H9 (cell line): ENCODE data around the gene SLC35B2. TPM values are rescaled to one million over a fixed set of nuclear protein-coding genes. Genes with fewer than 3 reads are reported as not detected.

ENCODE experiments used
- DNase-seq: peaks from one replicate; pipeline ENCODE4 v3.0.0-alpha.2; 2017
- H2AFZ ChIP-seq: one replicate; pipeline ENCODE4 v1.6.1; 2013; ENCODE audit warnings: mild to moderate bottlenecking, low read length, control low read depth, moderate library complexity
- H2AK5ac ChIP-seq: 2 replicates; pipeline ENCODE4 v1.6.1; 2013; ENCODE audit warnings: low read length, control low read depth, mixed read lengths; ENCODE audit not compliant: insufficient read length
- H2BK120ac ChIP-seq: one replicate; pipeline ENCODE4 v1.6.1; 2013; ENCODE audit warnings: low read depth, mild to moderate bottlenecking, low read length, control low read depth, inconsistent platforms; ENCODE audit not compliant: poor library complexity, severe bottlenecking
- H2BK12ac ChIP-seq: 2 replicates; pipeline ENCODE4 v1.6.1; 2013; ENCODE audit warnings: low read length, control low read depth, mixed read lengths, low read depth; ENCODE audit not compliant: insufficient read length
- H2BK15ac ChIP-seq: 2 replicates; pipeline ENCODE4 v1.6.1; 2013; ENCODE audit warnings: low read depth, low read length, control low read depth
- H2BK20ac ChIP-seq: one replicate; pipeline ENCODE4 v1.6.1; 2013; ENCODE audit warnings: low read depth, mild to moderate bottlenecking, low read length, control low read depth, inconsistent platforms; ENCODE audit not compliant: poor library complexity, severe bottlenecking
- H2BK5ac ChIP-seq: 2 replicates; pipeline ENCODE4 v1.6.1; 2013; ENCODE audit warnings: low read length, control low read depth, mixed read lengths; ENCODE audit not compliant: insufficient read length
- H3K14ac ChIP-seq: 2 replicates; pipeline ENCODE4 v1.6.1; 2013; ENCODE audit warnings: low read length, control low read depth; ENCODE audit not compliant: insufficient read depth
- H3K18ac ChIP-seq: 2 replicates; pipeline ENCODE4 v1.6.1; 2013; ENCODE audit warnings: low read depth, mild to moderate bottlenecking, mixed read lengths, low read length, control low read depth; ENCODE audit not compliant: insufficient read length
- H3K23ac ChIP-seq: 2 replicates; pipeline ENCODE4 v1.6.1; 2013; ENCODE audit warnings: low read length, control low read depth, mixed read lengths, low read depth; ENCODE audit not compliant: insufficient read length
- H3K23me2 ChIP-seq: 2 replicates; pipeline ENCODE4 v1.6.1; 2013; ENCODE audit warnings: low read depth, mild to moderate bottlenecking, mixed read lengths, low read length, control low read depth; ENCODE audit not compliant: insufficient read length, poor library complexity, severe bottlenecking
- H3K27ac ChIP-seq: 2 replicates; pipeline ENCODE4 v1.5.1; 2013; ENCODE audit warnings: low read length, control low read depth, mixed read lengths, low read depth; ENCODE audit not compliant: insufficient read length
- H3K27me3 ChIP-seq: 2 replicates; pipeline ENCODE4 v1.6.1; 2013; ENCODE audit warnings: low read length, control low read depth, inconsistent platforms; ENCODE audit not compliant: insufficient read depth
- H3K4ac ChIP-seq: 2 replicates; pipeline ENCODE4 v1.6.1; 2013; ENCODE audit warnings: low read depth, mild to moderate bottlenecking, control low read depth, inconsistent platforms, low read length, moderate library complexity
- H3K4me1 ChIP-seq: 2 replicates; pipeline ENCODE4 v1.6.1; 2013; ENCODE audit warnings: low read length, control low read depth, inconsistent platforms; ENCODE audit not compliant: insufficient read depth
- H3K4me2 ChIP-seq: 2 replicates; pipeline ENCODE4 v1.6.1; 2013; ENCODE audit warnings: low read length, control low read depth, mixed read lengths; ENCODE audit not compliant: insufficient read length, insufficient read depth
- H3K56ac ChIP-seq: 2 replicates; pipeline ENCODE4 v1.6.1; 2013; ENCODE audit warnings: low read depth, mild to moderate bottlenecking, mixed read lengths, low read length, control low read depth; ENCODE audit not compliant: insufficient read length
- H3K79me1 ChIP-seq: 2 replicates; pipeline ENCODE4 v1.6.1; 2013; ENCODE audit warnings: low read depth, mild to moderate bottlenecking, moderate library complexity, low read length, control low read depth, inconsistent platforms; ENCODE audit not compliant: insufficient read depth, poor library complexity, severe bottlenecking
- H3K79me2 ChIP-seq: 2 replicates; pipeline ENCODE4 v1.6.1; 2013; ENCODE audit warnings: low read length, control low read depth, inconsistent platforms; ENCODE audit not compliant: insufficient read depth
- H3K9ac ChIP-seq: 2 replicates; pipeline ENCODE4 v1.6.1; 2013; ENCODE audit warnings: low read length, control low read depth, mixed read lengths; ENCODE audit not compliant: insufficient read length; ENCODE audit errors: extremely low read depth
- H3K9me3 ChIP-seq: one replicate; pipeline ENCODE4 v1.6.1; 2013; ENCODE audit warnings: low read depth, low read length, inconsistent platforms; ENCODE audit not compliant: control insufficient read depth
- H3T11ph ChIP-seq: one replicate; pipeline ENCODE4 v1.6.1; 2013; ENCODE audit warnings: mild to moderate bottlenecking, low read length, control low read depth, inconsistent platforms
- H4K20me1 ChIP-seq: one replicate; pipeline ENCODE4 v1.6.1; 2013; ENCODE audit not compliant: control insufficient read depth, insufficient read length, insufficient read depth
- H4K5ac ChIP-seq: 2 replicates; pipeline ENCODE4 v1.6.1; 2013; ENCODE audit warnings: low read depth, mild to moderate bottlenecking, mixed read lengths, low read length, control low read depth; ENCODE audit not compliant: insufficient read length
- H4K8ac ChIP-seq: replicated peaks from 2 replicates; pipeline ENCODE4 v1.6.1; 2013; ENCODE audit warnings: low read length, control low read depth, mixed read lengths, low read depth; ENCODE audit not compliant: insufficient read length
- H4K91ac ChIP-seq: 2 replicates; pipeline ENCODE4 v1.6.1; 2013; ENCODE audit warnings: low read depth, mild to moderate bottlenecking, moderate library complexity, mixed read lengths, low read length, control low read depth; ENCODE audit not compliant: insufficient read length
- H3K27ac Mint-ChIP-seq, 3 experiments: 2 replicates in 2 of 3; 3 replicates in 1 of 3; pipeline ENCODE4 v1.8.0; 2020 to 2021; ENCODE audit warnings: mixed read lengths in 3 of 3, mild to moderate bottlenecking in 1 of 3, moderate library complexity in 1 of 3
- H3K27me3 Mint-ChIP-seq: 2 replicates; pipeline ENCODE4 v1.8.0; 2021; ENCODE audit warnings: low read depth, mild to moderate bottlenecking, moderate library complexity, mixed read lengths
- H3K36me3 Mint-ChIP-seq, 3 experiments: 2 replicates in 2 of 3; 3 replicates in 1 of 3; pipeline ENCODE4 v1.8.0; 2020 to 2021; ENCODE audit warnings: low read depth in 3 of 3, mixed read lengths in 3 of 3; ENCODE audit not compliant: insufficient read depth in 1 of 3
- H3K4me1 Mint-ChIP-seq, 2 experiments: 2 replicates each; pipeline ENCODE4 v1.8.0; 2020; ENCODE audit warnings: mixed read lengths in 2 of 2
- H3K4me3 Mint-ChIP-seq, 2 experiments: 2 replicates in 1 of 2; 3 replicates in 1 of 2; pipeline ENCODE4 v1.8.0; 2020 to 2021; ENCODE audit warnings: mild to moderate bottlenecking in 2 of 2, mixed read lengths in 2 of 2, moderate library complexity in 1 of 2
- H3K9me3 Mint-ChIP-seq, 2 experiments: 2 replicates in 1 of 2; 3 replicates in 1 of 2; pipeline ENCODE4 v1.8.0; 2020; ENCODE audit warnings: mild to moderate bottlenecking in 2 of 2, mixed read lengths in 2 of 2, moderate library complexity in 1 of 2
- WGBS: extraction: QIAGEN DNeasy Blood & Tissue Kit; methylation state at CpG from one replicate; pipeline ENCODE4 v1.1.7; 2013; ENCODE audit warnings: missing lambda C conversion rate, low lambda C conversion rate, mixed read lengths; ENCODE audit not compliant: insufficient read length; ENCODE audit errors: extremely low coverage; 5-methylcytosine and 5-hydroxymethylcytosine counted together
- total RNA-seq: library from RNA; stranded (reverse); gene quantifications from 2 replicates; pipeline ENCODE4 v1.2.1, GENCODE V29; 2021
- TF ChIP-seq, protein P1 (sequence below): fragments of 200-600 bp; sonication (generic); conservative IDR thresholded peaks from 3 replicates; pipeline ENCODE4 v1.8.0; 2021; ENCODE audit warnings: antibody characterized with exemption, mild to moderate bottlenecking

SLC35B2 gene
- total RNA-seq, 1 experiment from 2014 or later = 34.5 TPM

DNA sequence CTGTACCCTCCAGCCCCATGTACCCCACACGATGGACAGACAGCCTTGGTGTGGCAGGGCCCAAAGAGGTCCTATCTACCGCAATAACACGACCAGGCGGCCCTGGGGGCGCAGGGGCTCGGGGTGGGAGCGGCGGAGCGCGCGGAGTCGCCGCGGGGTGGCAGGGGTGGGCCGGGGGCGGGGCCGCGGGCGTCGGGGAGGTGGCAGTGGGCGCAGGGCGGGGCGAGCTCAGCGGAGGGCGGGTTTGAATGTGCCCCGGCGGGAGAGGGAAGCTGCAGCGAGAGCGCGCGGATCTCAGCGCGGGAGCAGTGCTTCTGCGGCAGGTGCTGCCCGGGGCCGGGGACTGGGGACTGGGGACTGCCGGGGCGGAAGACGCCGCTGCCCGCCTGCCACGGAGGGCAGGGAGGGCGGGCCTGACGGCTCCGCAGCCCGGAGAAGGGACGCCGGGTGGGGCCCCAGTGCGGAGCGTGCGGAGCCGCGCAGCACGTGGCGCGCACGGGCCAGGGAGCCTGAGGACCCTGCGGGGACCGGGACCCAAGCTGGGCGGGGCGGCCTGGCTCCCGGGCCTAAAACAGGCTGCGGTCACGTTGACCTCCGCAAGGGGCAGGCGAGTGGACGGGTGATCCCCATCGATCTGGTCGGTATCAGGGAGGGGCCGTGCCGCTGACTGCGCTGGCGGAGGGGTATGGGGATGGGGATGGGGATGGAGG, 33.9 kb downstream of the SLC35B2 start, which contains the start of gene SLC29A1:
Gene SLC29A1 (plus strand): TSS at position 277 of the 710 bp plus-strand sequence. CDS start 3,719 bp downstream, outside the sequence.
- Histone ChIP-seq H2BK15ac (no peak within 1 kb of the TSS), H3K4ac (no peak within 1 kb of the TSS), H3K9ac (peak within 1 kb of the TSS; percentile 21), H3K9me3 (no peaks in the 10 kb centered on the region), H3K79me2 (peaks cover 17% of the 10 kb centered on the region; the same call in 1 of the 2 replicates), H2BK120ac (no peak within 1 kb of the TSS), H3K18ac (no peak within 1 kb of the TSS), H3K23me2 (peaks cover 20% of the 10 kb centered on the region), H4K5ac (no peak within 1 kb of the TSS), H3K27me3 (no peaks in the 10 kb centered on the region), H4K8ac (no peak within 1 kb of the TSS), H3K4me2 (peak within 1 kb of the TSS; percentile 60), H2BK20ac (no peak within 1 kb of the TSS), H3K4me1 (peaks cover 16% of the 10 kb centered on the region; the same call in 1 of the 2 replicates), H2BK12ac (no peak within 1 kb of the TSS), H3K27ac (no peak within 1 kb of the TSS), H4K20me1 (peaks cover 2% of the 10 kb centered on the region), H2BK5ac (no peak within 1 kb of the TSS), H3K14ac (peak within 1 kb of the TSS; percentile 0; the same call in 1 of the 2 replicates), H3K79me1 (peaks cover 17% of the 10 kb centered on the region), H4K91ac (no peak within 1 kb of the TSS), H2AFZ (no peak within 1 kb of the TSS), H3K56ac (no peak within 1 kb of the TSS), H3K23ac (no peak within 1 kb of the TSS), H3T11ph (no peak within 1 kb of the TSS), H2AK5ac (no peak within 1 kb of the TSS)
- TF ChIP-seq, protein P1, sequence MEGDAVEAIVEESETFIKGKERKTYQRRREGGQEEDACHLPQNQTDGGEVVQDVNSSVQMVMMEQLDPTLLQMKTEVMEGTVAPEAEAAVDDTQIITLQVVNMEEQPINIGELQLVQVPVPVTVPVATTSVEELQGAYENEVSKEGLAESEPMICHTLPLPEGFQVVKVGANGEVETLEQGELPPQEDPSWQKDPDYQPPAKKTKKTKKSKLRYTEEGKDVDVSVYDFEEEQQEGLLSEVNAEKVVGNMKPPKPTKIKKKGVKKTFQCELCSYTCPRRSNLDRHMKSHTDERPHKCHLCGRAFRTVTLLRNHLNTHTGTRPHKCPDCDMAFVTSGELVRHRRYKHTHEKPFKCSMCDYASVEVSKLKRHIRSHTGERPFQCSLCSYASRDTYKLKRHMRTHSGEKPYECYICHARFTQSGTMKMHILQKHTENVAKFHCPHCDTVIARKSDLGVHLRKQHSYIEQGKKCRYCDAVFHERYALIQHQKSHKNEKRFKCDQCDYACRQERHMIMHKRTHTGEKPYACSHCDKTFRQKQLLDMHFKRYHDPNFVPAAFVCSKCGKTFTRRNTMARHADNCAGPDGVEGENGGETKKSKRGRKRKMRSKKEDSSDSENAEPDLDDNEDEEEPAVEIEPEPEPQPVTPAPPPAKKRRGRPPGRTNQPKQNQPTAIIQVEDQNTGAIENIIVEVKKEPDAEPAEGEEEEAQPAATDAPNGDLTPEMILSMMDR = peak; percentile 58
- Mint-ChIP-seq H3K36me3 (peaks cover 8 to 13% (median 9%) of the 10 kb centered on the region in 3 experiments; a peak in 5 of 7 replicates), H3K27me3 (peaks cover 1% of the 10 kb centered on the region; the same call in 1 of the 2 replicates), H3K4me1 (peaks cover 55 to 63% of the 10 kb centered on the region in 2 experiments), H3K27ac (peak within 1 kb of the TSS; percentile 35 to 93 (median 93); a peak in 5 of 7 replicates), H3K4me3 (peak within 1 kb of the TSS; percentile 85 to 96), H3K9me3 (no peaks in the 10 kb centered on the region; a peak in 1 of 5 replicates)
- no CpG with 5 or more reads among the region's 73 CpGs for WGBS
- peak; percentile 84 for DNase-seq
